ENCODE data around the gene AMFR.

The AMFR gene

DNA sequence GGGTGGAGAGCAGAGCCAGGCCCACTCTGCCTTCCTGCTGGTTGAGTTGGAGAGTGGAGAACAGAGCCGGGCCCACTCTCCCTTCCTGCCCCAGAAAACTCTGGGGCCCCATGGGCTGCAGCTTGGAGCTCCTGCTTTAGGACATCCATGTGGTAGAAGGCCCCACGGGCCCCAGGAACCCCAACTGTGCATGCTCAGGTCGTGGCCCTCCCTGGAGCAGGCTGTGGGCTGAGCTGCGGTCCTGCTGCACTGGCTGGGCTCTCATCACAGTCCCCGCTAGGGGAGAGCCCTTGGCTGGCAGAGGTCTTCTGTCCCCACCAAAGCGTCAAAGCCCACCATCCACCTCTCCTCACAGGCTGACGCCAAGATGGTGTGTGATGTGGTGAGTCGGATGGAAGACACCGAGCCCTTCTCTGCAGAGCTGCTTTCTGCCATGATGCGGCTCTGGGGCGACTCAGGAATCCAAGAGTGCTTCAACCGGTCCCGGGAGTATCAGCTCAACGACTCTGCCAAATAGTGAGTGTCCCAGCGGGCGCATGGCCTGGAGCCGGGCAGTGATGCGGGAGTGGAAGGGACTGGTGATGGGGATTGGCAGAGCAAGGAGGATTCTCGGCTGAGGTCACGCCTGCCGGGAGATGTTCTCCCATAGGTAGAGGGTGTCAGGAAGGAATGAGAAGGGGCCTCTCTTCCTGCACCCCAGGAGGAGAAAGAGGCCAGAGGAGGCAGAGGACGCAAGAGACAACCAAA, 96.9 kb downstream of the AMFR start:
- DNase-seq: no peak

DNA sequence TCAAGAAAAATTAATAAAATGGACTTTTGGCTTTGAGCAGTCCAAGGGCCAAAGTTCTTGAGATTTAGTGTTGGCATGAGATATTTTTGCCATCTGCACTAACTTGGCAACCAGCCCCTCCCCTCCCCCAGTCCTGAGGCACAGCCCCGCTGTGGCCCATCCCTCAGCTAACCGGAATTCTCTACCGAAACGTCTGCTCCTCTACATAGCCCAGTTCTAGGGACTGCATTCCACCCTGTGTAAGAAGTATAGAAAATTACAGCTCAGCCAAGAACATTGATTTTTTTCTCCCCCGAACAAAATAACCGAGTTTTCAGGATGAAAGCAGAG, 97.5 kb downstream of the AMFR start:
- DNase-seq: no peak

DNA sequence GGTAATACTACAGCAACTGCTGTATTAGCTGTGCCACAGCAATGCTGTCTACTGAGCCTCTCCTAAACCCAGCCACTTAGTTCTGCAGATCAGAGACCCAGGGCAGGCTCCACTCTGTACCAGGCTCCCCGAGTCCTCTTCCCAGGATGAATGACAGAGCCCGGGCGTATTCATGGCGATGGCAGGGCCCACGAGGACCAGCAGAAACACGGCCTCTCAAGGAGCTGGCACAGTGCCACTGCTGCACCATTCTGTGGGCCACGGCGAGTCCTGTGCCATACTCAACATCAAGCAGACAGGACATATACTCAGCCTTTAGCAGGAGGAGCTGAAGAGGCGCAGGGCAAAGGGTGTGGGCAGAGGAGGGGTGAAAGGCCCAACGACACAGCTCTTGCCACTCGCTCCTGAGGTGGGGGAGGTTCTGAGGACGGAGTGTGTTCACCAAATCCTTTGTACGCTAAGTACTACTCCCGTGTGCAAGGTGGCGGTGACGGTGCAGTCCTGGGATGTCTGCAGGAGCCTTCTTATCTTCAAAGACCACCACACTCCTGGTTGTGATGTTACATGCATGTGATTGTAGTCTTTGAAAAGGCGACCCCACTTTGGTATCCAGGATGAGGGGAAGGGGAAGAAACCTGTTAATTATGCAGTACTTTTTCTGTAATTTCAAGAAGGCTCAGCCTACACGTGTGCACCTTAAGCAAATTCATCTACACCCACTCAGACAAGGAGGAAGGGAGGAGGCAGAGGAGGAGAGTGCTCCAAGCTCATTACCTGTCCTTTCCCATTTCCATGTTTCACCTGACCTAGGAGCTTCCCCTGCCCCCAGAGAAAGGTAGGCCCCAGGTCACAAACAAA, 98.0 kb downstream of the AMFR start:
- DNase-seq: no peak

DNA sequence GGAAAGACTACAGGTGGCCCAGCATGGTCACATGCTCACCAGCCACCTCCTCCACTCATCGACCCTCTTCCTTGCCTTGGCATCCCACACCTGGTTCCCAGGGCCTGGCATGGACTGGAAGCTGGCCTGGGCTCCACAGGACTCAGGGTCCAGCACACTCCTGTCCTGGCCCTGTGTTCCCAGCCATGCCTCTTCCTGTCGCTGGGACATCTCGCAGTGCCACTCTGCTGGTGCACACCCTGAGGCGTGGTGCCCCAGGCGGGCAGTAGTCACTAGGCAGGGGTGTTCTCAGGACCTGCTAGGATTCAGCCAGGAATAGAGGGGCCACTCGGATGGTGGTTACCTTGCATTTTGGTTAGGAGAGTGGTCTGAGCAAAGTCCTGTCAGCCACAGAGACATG, 99.4 kb downstream of the AMFR start:
- DNase-seq: no peak

DNA sequence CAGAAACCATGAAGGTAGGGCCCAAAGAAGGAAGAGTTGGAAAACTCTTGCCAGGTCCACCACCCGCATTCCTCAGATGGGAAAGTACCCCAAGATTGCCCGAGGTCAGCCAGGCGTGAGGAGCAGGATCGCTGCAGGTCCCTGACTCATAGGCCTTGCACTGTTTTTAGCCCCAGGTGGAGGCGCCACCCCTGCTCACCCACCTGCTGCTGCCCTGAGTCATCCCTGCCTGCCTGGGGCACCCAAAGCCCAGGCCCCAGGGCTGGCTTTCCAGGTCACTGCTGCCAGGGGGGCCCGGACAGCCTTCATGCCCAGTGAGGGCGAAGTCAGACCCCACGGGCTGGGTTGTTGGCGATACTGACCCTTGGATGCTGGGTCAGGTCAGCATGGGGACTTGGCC, 100.9 kb downstream of the AMFR start:
- DNase-seq: no peak

DNA sequence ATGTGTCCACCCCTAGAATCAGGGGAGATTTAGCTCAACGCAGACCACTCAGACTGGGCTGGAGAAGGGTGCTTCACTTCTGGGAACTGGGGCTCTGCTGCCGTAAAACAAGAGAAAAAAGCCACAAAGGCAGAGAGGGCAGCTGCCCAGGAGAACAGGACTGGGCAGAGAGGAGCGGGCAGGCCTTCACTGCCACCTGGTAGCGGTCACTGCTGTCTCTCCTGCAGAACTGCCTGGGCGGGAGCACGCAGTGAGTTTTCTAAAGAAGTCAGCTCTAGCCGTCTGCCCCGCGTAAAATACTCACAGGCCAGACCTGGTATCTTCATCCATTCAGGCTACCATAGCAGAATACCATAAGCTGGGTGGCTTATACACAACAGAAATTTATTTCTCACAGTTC, 103.8 kb downstream of the AMFR start:
- no peak for DNase-seq

DNA sequence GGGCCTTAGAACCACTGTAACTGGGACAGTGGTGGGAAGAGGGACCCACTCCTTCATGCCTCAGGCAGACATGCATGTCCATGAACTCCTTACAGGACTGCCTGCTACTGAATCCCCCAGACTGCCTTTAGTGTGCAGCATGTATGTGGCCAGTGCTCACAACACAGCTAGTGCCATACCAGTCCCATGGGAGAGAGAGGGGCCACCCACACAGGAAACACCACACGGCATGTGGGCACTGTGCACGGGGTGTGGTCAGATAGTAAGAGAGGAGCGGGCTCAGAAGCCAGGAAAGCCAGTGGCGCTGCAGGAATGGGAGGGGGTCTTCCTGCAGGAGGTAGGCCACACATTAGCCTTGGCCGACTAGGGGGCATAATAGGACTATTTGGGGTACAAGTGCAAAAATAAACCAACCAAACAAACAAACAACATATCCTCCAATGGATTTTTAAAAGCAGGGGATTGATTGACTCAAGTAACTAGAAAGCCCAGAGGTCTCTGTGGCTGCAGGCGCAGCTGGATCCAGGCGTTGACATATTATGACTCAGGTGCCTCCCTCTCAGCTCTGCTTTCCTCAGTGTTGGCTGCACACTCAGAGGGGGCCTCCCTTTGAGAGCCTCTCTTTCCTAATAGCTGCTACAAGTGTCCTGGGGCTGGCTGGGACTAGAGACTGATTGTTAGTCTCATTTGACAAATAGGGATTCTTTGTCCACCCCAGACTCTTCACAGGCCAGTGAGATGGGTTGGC, 104.4 kb downstream of the AMFR start:
- no peak for DNase-seq

DNA sequence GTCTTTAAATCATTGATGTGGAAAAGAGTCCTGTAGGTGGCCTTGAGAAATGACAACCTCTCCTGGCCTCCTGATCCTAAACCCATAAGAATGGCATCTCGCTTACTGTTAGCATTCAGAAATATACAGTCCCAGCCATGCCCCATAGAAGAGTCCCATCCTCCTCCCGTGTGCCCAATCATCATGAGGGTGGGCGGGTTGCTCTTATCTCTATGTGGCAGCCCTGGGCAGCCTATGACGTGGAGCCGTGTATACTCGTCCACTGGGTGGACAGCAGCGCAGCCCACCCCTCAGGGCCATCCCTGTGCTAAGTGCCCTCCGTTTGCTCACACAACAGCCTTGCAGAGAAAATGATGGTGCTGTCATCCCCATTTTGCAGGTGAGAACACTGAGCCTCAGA, 105.3 kb downstream of the AMFR start:
- DNase-seq: no peak

DNA sequence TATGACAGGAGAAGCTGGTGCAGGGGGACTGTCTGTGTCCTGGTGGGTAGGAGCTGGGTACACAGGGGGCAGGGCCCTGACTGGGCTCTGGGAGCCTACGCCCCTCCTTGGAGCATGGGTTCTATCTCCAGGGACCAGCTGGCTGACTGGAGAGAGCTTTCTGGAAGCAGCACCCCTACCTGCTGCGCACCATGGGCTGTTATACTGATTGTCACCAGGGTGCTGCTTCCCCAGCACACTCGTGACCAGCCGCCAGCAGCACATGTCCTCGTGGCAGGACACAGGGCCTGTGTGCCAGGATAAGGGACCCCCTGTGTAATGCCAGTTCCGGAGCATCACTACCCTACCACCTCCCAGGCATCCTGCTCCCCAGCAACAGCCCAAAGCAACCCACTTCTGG, 106.0 kb downstream of the AMFR start:
- no peak for DNase-seq

DNA sequence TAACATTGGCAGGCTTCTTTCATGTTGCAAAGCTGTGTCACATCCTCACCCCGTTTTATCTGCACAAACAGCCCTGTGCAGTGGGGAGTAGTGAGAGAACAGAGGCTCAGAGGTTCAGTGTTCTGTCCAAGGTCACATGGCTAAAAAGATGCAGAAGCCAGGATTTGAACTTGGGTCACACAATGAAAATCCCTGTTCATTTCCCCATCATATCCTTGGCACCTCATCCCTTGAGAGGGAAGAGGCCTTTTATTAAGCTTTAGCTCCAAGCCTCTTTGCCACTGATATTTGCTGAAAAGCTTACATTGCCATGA, 106.6 kb downstream of the AMFR start:
- no peak for DNase-seq

DNA sequence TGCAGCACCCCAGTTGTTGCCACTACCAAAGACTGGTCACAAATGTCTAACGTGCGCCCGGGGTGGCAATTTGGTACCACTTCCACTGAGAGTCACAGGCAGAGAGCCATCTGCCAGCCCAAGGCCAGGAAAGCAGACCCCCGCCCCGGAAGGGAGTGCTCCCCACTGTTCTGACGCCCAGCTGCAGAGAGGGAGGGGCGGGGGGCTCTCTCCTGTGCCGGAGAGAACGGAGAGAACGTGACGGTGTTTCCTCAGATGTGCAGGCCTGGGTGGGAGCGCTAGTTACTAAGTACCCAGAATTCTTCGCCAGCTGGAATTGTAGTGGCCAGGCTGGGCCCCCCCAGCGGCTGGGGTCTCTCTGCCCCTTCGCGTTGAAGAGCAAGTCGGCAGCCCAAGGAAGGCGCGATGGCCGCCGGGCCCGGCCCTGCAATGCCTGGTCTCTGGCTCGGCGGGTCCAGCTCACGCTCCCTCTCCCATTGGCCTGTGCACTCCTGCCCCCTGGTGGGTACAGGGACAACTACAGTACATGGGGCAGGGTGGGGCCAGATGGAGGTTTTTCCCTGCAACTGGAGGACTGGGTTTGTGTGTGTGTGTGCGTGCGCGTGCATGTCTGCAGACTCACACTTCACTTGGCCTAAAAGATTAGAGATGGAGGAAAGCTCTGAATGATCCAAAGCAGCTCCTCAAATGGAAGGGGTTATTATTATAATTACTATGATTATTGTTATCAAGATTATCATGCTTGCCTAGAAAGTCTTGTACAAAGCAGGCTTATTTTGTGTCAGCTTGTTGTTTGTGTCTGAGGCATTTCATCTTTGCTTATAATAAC, 107.1 kb downstream of the AMFR start:
- peak; percentile 73 for DNase-seq

DNA sequence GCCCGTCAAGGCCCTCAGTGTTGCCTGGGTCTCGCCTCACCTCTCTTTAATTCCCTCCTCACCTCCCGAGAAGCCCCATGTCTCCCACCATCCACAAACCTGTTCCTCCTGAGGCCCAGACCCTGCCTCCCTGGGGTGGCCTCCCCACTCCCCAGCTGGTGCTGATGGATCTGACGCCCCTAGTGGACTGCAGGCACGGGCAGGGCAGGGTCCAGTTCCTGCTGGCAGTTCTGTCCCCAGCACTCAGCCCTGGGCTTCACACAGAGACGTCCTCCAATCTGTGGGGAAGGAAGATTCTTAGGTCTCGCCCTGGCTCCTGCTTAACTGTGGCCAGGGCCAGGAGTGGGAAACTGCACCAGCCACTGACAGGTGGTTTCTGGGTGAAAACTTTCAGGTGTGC, 108.8 kb downstream of the AMFR start:
- no peak for DNase-seq

DNA sequence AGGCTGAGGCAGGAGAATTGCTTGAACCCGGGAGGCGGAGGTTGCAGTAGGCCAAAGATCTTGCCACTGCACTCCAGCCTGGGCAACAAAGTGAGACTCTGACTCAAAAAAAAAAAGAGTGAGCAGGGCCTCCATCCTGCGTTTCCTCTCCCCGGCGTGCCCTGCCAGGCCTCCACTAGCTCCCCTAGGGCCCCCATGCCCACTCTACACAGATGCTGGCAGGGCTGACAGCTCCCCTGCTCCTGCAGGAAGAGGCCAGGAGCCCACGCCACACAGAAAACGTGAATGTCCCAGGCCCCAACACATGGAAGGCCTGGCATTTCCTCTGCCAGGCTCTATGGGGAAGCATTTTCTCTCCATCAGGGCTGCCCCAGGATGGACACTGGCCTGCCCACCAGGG, 109.4 kb downstream of the AMFR start:
- no peak for DNase-seq

DNA sequence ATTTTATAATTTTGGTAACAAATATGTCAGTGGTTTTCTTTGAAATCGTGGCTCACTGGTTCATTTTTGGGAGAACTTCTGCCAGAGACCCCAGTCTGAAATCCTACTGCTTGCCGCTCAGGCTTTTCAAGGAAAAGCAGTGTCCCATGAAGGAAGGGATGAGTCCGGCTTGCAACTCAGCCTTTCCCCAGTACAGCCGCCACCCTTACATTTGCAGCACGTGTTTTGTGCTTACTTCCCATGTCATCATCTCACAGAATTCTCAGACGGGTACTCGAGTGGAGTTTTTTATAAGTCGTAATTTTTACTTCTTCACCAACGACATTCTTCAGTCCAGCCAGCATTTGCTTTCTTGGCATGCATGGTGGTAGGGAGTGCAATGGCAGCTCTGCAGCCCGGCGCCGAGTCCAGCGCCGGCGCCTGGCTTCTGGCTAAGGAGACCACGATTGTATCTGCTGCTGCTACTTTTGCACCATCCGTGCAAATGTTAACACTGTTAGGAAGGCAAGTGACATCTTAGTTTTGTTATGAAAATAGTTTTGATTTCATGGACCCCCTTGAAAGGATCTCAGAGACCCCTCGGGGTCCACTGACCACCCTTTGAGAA, 111.0 kb downstream of the AMFR start:
- no peak for DNase-seq

DNA sequence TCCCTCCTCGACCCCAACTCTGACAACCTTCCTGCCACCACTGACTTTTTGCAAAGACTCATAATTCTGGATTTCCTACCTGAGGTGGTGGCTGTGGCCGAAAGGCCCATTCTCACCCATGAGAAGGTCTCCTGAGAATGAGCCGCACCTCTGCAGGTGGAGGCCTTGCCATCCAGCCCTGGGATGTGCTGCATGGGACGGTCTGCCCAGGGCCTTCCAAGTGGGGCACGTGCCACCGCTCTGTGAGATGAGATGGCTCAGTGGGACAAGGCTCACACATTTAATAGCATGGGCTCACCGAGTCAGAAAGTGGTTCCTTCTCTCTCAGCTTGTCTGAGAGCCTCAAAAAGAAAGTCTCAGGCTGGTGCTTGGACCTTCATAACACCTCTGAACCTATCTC, 112.8 kb downstream of the AMFR start:
- no peak for DNase-seq

DNA sequence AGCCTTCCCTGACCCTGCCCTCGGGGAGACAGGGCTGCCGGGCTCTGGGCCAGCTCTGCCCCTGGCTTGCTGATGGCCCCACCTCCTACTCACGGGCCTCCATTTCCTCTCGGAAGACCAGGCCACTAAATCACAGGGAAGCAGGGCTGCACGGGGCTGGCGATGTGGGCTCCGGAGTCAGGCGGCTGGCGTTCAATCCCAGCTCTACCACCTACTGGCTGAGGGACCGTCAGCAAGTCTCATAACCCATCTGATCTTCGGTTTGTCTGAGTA, 113.4 kb downstream of the AMFR start:
- no peak for DNase-seq

Data from CD4-positive, alpha-beta T cell treated with Interleukin-15 for 1 hour (primary cell).